Natural killer cell (primary cell): ENCODE measurements around the gene ZCCHC4. TPM values are rescaled to one million over a fixed set of nuclear protein-coding genes. Genes with fewer than 3 reads are reported as not detected.

ENCODE experiments used
- ATAC-seq, 3 donors: fragments of 150-1000 bp in 2 of 3; fragments of 200-7000 bp in 1 of 3; cut with Tn5 transposase; 1 replicate in 1 of 3; 2 replicates in 2 of 3; pipeline ENCODE4 v1.10.0; 2021; ENCODE audit warnings: mild to moderate bottlenecking in 2 of 3, moderate library complexity in 2 of 3
- DNase-seq, 2 donors: peaks; one replicate each; pipeline versions ENCODE4 v3.0.0 to v3.0.0-alpha.2; 2013 to 2021; ENCODE audit warnings: mixed read lengths in 1 of 2
- H3K27ac ChIP-seq: one replicate; pipeline ENCODE4 v1.5.1; 2013; ENCODE audit warnings: mild to moderate bottlenecking, low read length
- H3K27me3 ChIP-seq: one replicate; pipeline ENCODE4 v1.6.1; 2013; ENCODE audit warnings: low read length; ENCODE audit not compliant: control insufficient read depth, insufficient read depth
- H3K36me3 ChIP-seq: one replicate; pipeline ENCODE4 v1.6.1; 2013; ENCODE audit warnings: low read length; ENCODE audit not compliant: control insufficient read depth, insufficient read depth
- H3K4me1 ChIP-seq: one replicate; pipeline ENCODE4 v1.6.1; 2013; ENCODE audit warnings: low read length; ENCODE audit not compliant: control insufficient read depth, insufficient read depth
- H3K4me3 ChIP-seq: one replicate; pipeline ENCODE4 v1.5.1; 2013; ENCODE audit warnings: low read length
- H3K9me3 ChIP-seq: one replicate; pipeline ENCODE4 v1.6.1; 2013; ENCODE audit warnings: low read length; ENCODE audit not compliant: control insufficient read depth, insufficient read depth
- H3K27ac Mint-ChIP-seq, 2 donors: one replicate each; pipeline ENCODE4 v1.8.0; 2022; ENCODE audit warnings: mild to moderate bottlenecking in 2 of 2, mixed read lengths in 2 of 2, moderate library complexity in 1 of 2
- H3K27me3 Mint-ChIP-seq, 2 donors: one replicate each; pipeline ENCODE4 v1.8.0; 2022; ENCODE audit warnings: low read depth in 2 of 2, mixed read lengths in 2 of 2
- H3K36me3 Mint-ChIP-seq: one replicate; pipeline ENCODE4 v1.8.0; 2022; ENCODE audit warnings: mixed read lengths
- H3K4me1 Mint-ChIP-seq, 2 donors: one replicate each; pipeline ENCODE4 v1.8.0; 2022; ENCODE audit warnings: mixed read lengths in 2 of 2
- H3K4me3 Mint-ChIP-seq: one replicate; pipeline ENCODE4 v1.8.0; 2022; ENCODE audit warnings: mild to moderate bottlenecking, moderate library complexity, mixed read lengths
- H3K9me3 Mint-ChIP-seq, 2 donors: one replicate each; pipeline ENCODE4 v1.8.0; 2022; ENCODE audit warnings: mixed read lengths in 2 of 2
- WGBS: methylation state at CpG from one replicate; pipeline ENCODE4 v1.1.7; 2013; ENCODE audit warnings: missing lambda C conversion rate; ENCODE audit not compliant: insufficient coverage; 5-methylcytosine and 5-hydroxymethylcytosine counted together
- intact Hi-C: fragments of 100-400 bp; cut with micrococcal nuclease; formaldehyde crosslinking; loops from one replicate; pipeline ENCODE4 v1.14.2; 2022
- total RNA-seq, 4 donors: library from RNA; stranded (reverse); fragments of 120-200 nt in 1 of 4; gene quantifications; one replicate each; pipeline versions ENCODE4 v1.2.3 to v1.2.4, GENCODE V29; 2013 to 2022
- TF ChIP-seq, protein P1 (sequence below): fragments of 200-600 bp; IDR thresholded peaks from one replicate; pipeline ENCODE4 v1.8.0; 2022; ENCODE audit warnings: antibody characterized with exemption

ZCCHC4 gene
- total RNA-seq, 3 donors from 2014 or later (not counting 1 experiment from before 2014, with no cell fraction given), result 9.4 to 12.0 (median 10.9) TPM

DNA sequence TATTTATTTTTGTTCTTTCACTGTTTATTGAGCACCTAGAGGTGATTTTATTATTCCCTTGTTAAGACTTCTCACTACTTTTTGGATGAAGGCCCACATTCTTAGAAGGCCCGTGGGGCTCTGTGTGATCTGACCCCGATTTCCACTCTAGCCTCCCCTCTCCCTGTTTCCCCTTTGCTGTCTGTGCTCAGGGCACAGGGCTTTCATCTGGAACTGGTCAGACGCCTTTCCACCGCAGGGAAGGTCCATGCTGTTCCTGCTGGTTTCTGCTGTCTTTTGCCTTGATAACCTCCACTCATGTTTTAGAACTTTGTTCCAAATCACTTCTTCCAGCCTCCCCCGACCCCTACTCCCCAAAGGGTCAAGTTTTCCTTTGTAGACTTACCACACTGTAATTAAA lies 33.2 kb downstream of the ZCCHC4 start:
- H3K27me3 Mint-ChIP-seq, result no peaks in the 10 kb centered on the region
- WGBS, result 93% methylated on average over 5 of the region's 5 CpGs
- intact Hi-C loops, result no loop called here

DNA sequence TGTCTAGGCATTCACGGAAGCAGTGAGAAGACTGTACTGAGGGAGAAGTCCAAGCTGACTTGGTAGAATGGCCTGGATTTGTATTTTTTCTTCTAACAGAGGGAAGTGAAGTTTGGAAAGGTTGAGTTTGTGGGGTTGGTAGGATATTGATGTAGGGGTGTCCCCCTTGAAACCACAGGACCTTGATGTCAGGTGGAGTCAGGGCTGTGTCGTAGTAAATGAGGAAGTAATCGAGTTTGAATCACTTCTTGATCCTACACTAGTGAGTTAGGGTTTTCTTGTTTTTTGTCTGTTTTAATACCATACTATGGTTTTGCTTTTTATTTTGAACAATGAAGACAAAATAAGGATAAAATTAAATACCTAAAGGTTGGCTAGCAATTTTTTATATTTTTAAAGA lies 34.3 kb downstream of the ZCCHC4 start:
- Mint-ChIP-seq H3K27ac (no peak overlapping the region), H3K27me3 (no peaks in the 10 kb centered on the region), H3K4me3 (no peak overlapping the region), H3K9me3 (no peaks in the 10 kb centered on the region), H3K4me1 (no peaks in the 10 kb centered on the region), H3K36me3 (no peaks in the 10 kb centered on the region)
- no peaks in the 10 kb centered on the region for H3K9me3 ChIP-seq
- intact Hi-C loops, result no loop called here
- DNase-seq, result no peak
- H3K27ac ChIP-seq, result no peak overlapping the region
- no peaks in the 10 kb centered on the region for H3K4me1 ChIP-seq
- no peaks in the 10 kb centered on the region for H3K27me3 ChIP-seq
- ATAC-seq, result no peak
- peaks cover 2% of the 10 kb centered on the region for H3K36me3 ChIP-seq
- TF ChIP-seq, protein P1, sequence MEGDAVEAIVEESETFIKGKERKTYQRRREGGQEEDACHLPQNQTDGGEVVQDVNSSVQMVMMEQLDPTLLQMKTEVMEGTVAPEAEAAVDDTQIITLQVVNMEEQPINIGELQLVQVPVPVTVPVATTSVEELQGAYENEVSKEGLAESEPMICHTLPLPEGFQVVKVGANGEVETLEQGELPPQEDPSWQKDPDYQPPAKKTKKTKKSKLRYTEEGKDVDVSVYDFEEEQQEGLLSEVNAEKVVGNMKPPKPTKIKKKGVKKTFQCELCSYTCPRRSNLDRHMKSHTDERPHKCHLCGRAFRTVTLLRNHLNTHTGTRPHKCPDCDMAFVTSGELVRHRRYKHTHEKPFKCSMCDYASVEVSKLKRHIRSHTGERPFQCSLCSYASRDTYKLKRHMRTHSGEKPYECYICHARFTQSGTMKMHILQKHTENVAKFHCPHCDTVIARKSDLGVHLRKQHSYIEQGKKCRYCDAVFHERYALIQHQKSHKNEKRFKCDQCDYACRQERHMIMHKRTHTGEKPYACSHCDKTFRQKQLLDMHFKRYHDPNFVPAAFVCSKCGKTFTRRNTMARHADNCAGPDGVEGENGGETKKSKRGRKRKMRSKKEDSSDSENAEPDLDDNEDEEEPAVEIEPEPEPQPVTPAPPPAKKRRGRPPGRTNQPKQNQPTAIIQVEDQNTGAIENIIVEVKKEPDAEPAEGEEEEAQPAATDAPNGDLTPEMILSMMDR, result no peak
- no peak overlapping the region for H3K4me3 ChIP-seq
- WGBS, result 63% methylated on average over 2 of the region's 3 CpGs

More for the DNA sequence above, 33.2 kb downstream of the ZCCHC4 start:
- no peaks in the 10 kb centered on the region for H3K9me3 ChIP-seq
- no peak for ATAC-seq
- peaks cover 5% of the 10 kb centered on the region for H3K36me3 ChIP-seq
- no peaks in the 10 kb centered on the region for H3K4me1 ChIP-seq
- DNase-seq, result no peak
- Mint-ChIP-seq H3K36me3 (no peaks in the 10 kb centered on the region), H3K4me1 (no peaks in the 10 kb centered on the region), H3K27ac (no peak overlapping the region), H3K4me3 (no peak overlapping the region), H3K9me3 (no peaks in the 10 kb centered on the region)
- TF ChIP-seq, protein P1, result no peak
- H3K4me3 ChIP-seq, result no peak overlapping the region
- no peaks in the 10 kb centered on the region for H3K27me3 ChIP-seq
- no peak overlapping the region for H3K27ac ChIP-seq

DNA sequence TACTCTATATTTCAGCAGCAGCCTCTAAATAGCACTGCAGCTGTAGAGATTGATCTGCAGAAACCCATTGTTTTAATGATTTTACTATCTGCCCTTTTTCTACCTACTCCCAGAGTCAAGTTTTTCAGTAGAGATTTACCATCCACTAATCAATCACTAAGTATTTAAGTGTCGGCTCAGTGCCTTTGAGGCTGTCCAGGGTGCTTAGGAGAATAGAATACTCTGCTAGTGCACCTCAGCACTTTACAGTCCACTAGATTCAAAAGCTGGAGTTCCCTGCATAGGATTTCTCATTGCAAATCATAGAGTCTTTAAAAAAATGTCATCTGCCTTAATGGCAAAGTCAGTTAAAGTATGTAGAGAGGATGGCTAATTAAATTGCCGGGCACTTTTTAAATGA lies 34.9 kb downstream of the ZCCHC4 start:
- Histone ChIP-seq H3K36me3 (peaks cover 2% of the 10 kb centered on the region), H3K4me3 (no peak overlapping the region), H3K27me3 (no peaks in the 10 kb centered on the region), H3K27ac (no peak overlapping the region), H3K4me1 (no peaks in the 10 kb centered on the region), H3K9me3 (no peaks in the 10 kb centered on the region)
- Mint-ChIP-seq H3K27me3 (no peaks in the 10 kb centered on the region), H3K4me1 (no peaks in the 10 kb centered on the region), H3K4me3 (no peak overlapping the region), H3K36me3 (no peaks in the 10 kb centered on the region), H3K27ac (no peak overlapping the region), H3K9me3 (no peaks in the 10 kb centered on the region)
- TF ChIP-seq, protein P1, result no peak
- DNase-seq (no peak), ATAC-seq (no peak)
- 88% methylated on average over 1 of the region's 2 CpGs for WGBS
- intact Hi-C loops, result no loop called here

DNA sequence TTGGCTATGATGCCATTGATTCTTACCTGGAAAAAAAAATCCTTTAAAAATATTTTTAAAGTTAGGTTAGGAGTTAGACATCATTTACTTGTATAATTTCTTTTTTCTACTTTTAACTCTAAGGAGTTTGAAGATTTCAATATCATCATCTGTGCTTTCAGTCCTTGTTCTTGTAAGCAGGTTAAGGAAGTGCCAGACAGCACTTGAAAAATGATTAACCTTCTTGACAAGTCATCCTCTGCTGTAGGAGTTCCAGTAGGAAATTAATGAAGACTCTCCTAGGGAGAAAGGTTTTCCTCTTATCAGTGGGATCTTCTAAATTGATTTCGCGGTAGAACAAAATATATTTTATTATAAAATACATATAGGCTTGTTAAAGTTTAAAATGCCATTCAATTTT lies 35.4 kb downstream of the ZCCHC4 start:
- Histone ChIP-seq H3K9me3 (no peaks in the 10 kb centered on the region), H3K4me1 (no peaks in the 10 kb centered on the region), H3K36me3 (peaks cover 5% of the 10 kb centered on the region), H3K27me3 (no peaks in the 10 kb centered on the region), H3K4me3 (no peak overlapping the region), H3K27ac (no peak overlapping the region)
- Mint-ChIP-seq H3K27ac (no peak overlapping the region), H3K9me3 (no peaks in the 10 kb centered on the region), H3K36me3 (no peaks in the 10 kb centered on the region), H3K27me3 (no peaks in the 10 kb centered on the region), H3K4me1 (no peaks in the 10 kb centered on the region), H3K4me3 (no peak overlapping the region)
- WGBS, result no CpG with 5 or more reads among the region's 2 CpGs
- TF ChIP-seq, protein P1, result no peak
- ATAC-seq (no peak), DNase-seq (no peak)
- intact Hi-C loops, result no loop called here
